GM19025 (cell line): ENCODE results near the gene TBCCD1.

ENCODE experiments used
- ATAC-seq: cut with Tn5 transposase; IDR thresholded peaks from one replicate; pipeline ENCODE4 v1.9.1; 2021; ENCODE audit warnings: mild to moderate bottlenecking, low read depth, moderate library complexity; ENCODE audit not compliant: unreplicated experiment

TBCCD1 gene

GRCh38 chr3:186567072-186567921 lies at the start of gene TBCCD1:
TSS of gene TBCCD1 (minus strand) at chr3:186567339. CDS start at chr3:186564329, 3,010 bp downstream.
- ATAC-seq: peak; percentile 36

GRCh38 chr3:186616299-186616617 lies 49.1 kb upstream of the TBCCD1 start:
- ATAC-seq: no peak

- no peak for ATAC-seq
These were observed 47.7 kb upstream of the TBCCD1 start for GRCh38 chr3:186614597-186615483.

GRCh38 chr3:186614266-186614596 lies 47.1 kb upstream of the TBCCD1 start:
- no peak for ATAC-seq

- ATAC-seq: no peak
These were observed 46.6 kb upstream of the TBCCD1 start for GRCh38 chr3:186613637-186614265.

- no peak for ATAC-seq
These were observed 45.8 kb upstream of the TBCCD1 start, which contains the start of gene AHSG for GRCh38 chr3:186612721-186613636. TSS of gene AHSG (plus strand) at chr3:186613060. CDS start at chr3:186613142, 82 bp downstream.

- no peak for ATAC-seq
These were observed 44.9 kb upstream of the TBCCD1 start for GRCh38 chr3:186612065-186612464.

- ATAC-seq: no peak
These were observed 42.2 kb upstream of the TBCCD1 start for GRCh38 chr3:186609247-186609868.

GRCh38 chr3:186608624-186609215 lies 41.6 kb upstream of the TBCCD1 start:
- ATAC-seq: no peak

GRCh38 chr3:186605561-186606545 lies 38.7 kb upstream of the TBCCD1 start:
- ATAC-seq: no peak

GRCh38 chr3:186605078-186605477 lies 37.9 kb upstream of the TBCCD1 start:
- ATAC-seq: no peak

- no peak for ATAC-seq
These were observed 36.0 kb upstream of the TBCCD1 start for GRCh38 chr3:186603159-186603558.

- ATAC-seq: no peak
These were observed 33.8 kb upstream of the TBCCD1 start for GRCh38 chr3:186600896-186601295.

- no peak for ATAC-seq
These were observed 32.6 kb upstream of the TBCCD1 start for GRCh38 chr3:186599785-186600166.

GRCh38 chr3:186599142-186599784 lies 32.1 kb upstream of the TBCCD1 start:
- ATAC-seq: no peak

- no peak for ATAC-seq
These were observed 31.6 kb upstream of the TBCCD1 start for GRCh38 chr3:186598794-186599141.

- ATAC-seq: no peak
These were observed 31.1 kb upstream of the TBCCD1 start for GRCh38 chr3:186598108-186598784.
